Measurements from ENCODE around the gene RRAS2. TPM values are rescaled to one million over a fixed set of nuclear protein-coding genes. Genes with fewer than 3 reads are reported as not detected.

RRAS2 gene
- total and polyA plus RNA-seq, 2 of the 4 experiments (the other 2 are of a cell fraction): 85.5 to 106 TPM

DNA sequence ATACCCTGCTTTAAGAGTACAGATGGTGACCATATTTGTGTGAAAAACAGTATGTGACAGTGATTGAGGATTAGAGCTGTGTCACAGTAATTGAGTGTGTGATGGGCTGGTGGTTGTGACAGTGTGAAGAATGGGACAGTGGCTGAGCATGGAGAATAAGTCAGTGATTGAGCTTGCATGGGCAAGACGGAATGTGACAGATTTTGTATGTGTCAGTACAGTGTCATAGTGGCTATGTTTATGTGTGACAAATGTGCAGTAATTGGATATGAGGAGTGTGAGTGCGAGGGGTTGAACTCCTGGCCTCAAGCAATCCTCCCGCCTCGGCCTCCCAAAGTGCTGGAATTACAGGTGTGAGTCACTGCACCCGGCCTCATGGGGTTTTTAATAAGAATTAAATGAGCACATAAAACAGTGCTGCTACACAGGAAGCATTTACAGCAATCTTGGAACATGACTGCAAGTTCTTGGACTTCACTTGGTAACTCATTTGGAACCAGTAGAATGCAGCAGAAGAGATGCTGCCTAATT is 583 bp upstream of the RRAS2 start:
- peak overlapping the region; percentile 73; the same call in 1 of the 2 replicates for H3K4me3 ChIP-seq (ENCODE audit: insufficient read depth, low read depth, low read length)
- peaks cover 28% of the 10 kb centered on the region for H4K20me1 ChIP-seq (ENCODE audit: insufficient read depth, low read length)
- peak overlapping the region; percentile 33 for H2AFZ ChIP-seq (replicated peaks; ENCODE audit: low read length, poor library complexity)
- dilution Hi-C loops (cut with HindIII; ENCODE audit: low sequenced_read_pairs, unreplicated experiment) (no loop called here), in situ Hi-C loops (cut with MboI; ENCODE audit: low sequenced_read_pairs) (loop anchor here (5.0 kb wide), 1 partner anchor 83 kb away; no protein-coding TSS in a partner anchor), intact Hi-C loops (cut with micrococcal nuclease) (loop anchor here (2.0 kb wide), 3 partner anchors 59 to 95 kb away; no protein-coding TSS in a partner anchor)
- H3K27ac ChIP-seq (ENCODE audit: insufficient read depth, low read length): no peak overlapping the region
- H2BK20ac ChIP-seq (ENCODE audit: low read depth, low read length): peak overlapping the region; percentile 43; the same call in 1 of the 2 replicates
- H2AK9ac ChIP-seq (replicated peaks; ENCODE audit: low read depth, low read length, poor library complexity): peak overlapping the region; percentile 35
- 0 out of 3 replicates have a peak overlapping the region, but pooled peaks have one; percentile 37 for H2BK15ac ChIP-seq (ENCODE audit: low read depth, low read length)
- H3K18ac ChIP-seq (ENCODE audit: low read depth, low read length): no peak overlapping the region
- peak overlapping the region; percentile 68; the same call in 1 of the 2 replicates for H2AK5ac ChIP-seq (ENCODE audit: low read depth, low read length)
- peak overlapping the region; percentile 84 for H3K23ac ChIP-seq (ENCODE audit: low read depth, low read length)
- peaks cover 4% of the 10 kb centered on the region; the same call in 1 of the 2 replicates for H3K4me1 ChIP-seq (ENCODE audit: control insufficient read depth, insufficient read depth, low read length)
- WGBS, 2 experiments (ENCODE audit: extremely low coverage in 2 of 2, insufficient read length in 1 of 2): 67% methylated on average over 4 of the region's 5 CpGs; no CpG with 5 or more reads in 1 of the 2 experiments
- peaks cover 5% of the 10 kb centered on the region for H3K9me1 ChIP-seq (ENCODE audit: insufficient read depth, low read length)
- no peak overlapping the region for H4K91ac ChIP-seq (ENCODE audit: insufficient read depth, low read depth, low read length)
- no peak overlapping the region for H2BK5ac ChIP-seq (ENCODE audit: low read depth, low read length, poor library complexity, severe bottlenecking)
- H3K36me3 ChIP-seq (ENCODE audit: control insufficient read depth, insufficient read depth, low read length): no peaks in the 10 kb centered on the region; the same call in 1 of the 2 replicates
- no peaks in the 10 kb centered on the region for H3K9me3 ChIP-seq (ENCODE audit: control insufficient read depth, insufficient read depth, low read length)
- TF ChIP-seq RAD21 (IDR thresholded peaks at IDR 0.05; ENCODE audit: low read length): no peak
- TF ChIP-seq BHLHE40 (IDR thresholded peaks at IDR 0.05; ENCODE audit: low read depth, low read length): no peak
- no peak for TF ChIP-seq POLR2A (IDR thresholded peaks at IDR 0.05; ENCODE audit: low read depth, low read length)
- TF ChIP-seq, protein P1, sequence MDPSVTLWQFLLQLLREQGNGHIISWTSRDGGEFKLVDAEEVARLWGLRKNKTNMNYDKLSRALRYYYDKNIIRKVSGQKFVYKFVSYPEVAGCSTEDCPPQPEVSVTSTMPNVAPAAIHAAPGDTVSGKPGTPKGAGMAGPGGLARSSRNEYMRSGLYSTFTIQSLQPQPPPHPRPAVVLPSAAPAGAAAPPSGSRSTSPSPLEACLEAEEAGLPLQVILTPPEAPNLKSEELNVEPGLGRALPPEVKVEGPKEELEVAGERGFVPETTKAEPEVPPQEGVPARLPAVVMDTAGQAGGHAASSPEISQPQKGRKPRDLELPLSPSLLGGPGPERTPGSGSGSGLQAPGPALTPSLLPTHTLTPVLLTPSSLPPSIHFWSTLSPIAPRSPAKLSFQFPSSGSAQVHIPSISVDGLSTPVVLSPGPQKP (IDR thresholded peaks at IDR 0.05; ENCODE audit: borderline replicate concordance, low read depth, low read length): no peak
- TF ChIP-seq, protein P2, sequence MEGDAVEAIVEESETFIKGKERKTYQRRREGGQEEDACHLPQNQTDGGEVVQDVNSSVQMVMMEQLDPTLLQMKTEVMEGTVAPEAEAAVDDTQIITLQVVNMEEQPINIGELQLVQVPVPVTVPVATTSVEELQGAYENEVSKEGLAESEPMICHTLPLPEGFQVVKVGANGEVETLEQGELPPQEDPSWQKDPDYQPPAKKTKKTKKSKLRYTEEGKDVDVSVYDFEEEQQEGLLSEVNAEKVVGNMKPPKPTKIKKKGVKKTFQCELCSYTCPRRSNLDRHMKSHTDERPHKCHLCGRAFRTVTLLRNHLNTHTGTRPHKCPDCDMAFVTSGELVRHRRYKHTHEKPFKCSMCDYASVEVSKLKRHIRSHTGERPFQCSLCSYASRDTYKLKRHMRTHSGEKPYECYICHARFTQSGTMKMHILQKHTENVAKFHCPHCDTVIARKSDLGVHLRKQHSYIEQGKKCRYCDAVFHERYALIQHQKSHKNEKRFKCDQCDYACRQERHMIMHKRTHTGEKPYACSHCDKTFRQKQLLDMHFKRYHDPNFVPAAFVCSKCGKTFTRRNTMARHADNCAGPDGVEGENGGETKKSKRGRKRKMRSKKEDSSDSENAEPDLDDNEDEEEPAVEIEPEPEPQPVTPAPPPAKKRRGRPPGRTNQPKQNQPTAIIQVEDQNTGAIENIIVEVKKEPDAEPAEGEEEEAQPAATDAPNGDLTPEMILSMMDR (conservative IDR thresholded peaks at IDR 0.05; ENCODE audit: low read depth, low read length): no peak
- TF ChIP-seq SMC3 (IDR thresholded peaks at IDR 0.05; ENCODE audit: low read depth, low read length): no peak
- TF ChIP-seq, protein P3, sequence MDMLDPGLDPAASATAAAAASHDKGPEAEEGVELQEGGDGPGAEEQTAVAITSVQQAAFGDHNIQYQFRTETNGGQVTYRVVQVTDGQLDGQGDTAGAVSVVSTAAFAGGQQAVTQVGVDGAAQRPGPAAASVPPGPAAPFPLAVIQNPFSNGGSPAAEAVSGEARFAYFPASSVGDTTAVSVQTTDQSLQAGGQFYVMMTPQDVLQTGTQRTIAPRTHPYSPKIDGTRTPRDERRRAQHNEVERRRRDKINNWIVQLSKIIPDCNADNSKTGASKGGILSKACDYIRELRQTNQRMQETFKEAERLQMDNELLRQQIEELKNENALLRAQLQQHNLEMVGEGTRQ (IDR thresholded peaks at IDR 0.05; ENCODE audit: low read depth, low read length): no peak
- no peak for TF ChIP-seq MAZ (IDR thresholded peaks at IDR 0.05; ENCODE audit: borderline replicate concordance, low read depth, low read length)
- no peak for TF ChIP-seq RCOR1 (IDR thresholded peaks at IDR 0.05; ENCODE audit: insufficient replicate concordance, low read length)
- no peak for TF ChIP-seq CEBPB (IDR thresholded peaks at IDR 0.05; ENCODE audit: low read depth, low read length)
- no peak for TF ChIP-seq MAFK (IDR thresholded peaks at IDR 0.05; ENCODE audit: low read depth, low read length)
- TF ChIP-seq MXI1 (IDR thresholded peaks at IDR 0.05; ENCODE audit: borderline replicate concordance, low read depth, low read length): no peak
- peak overlapping the region; percentile 18; the same call in 1 of the 2 replicates for H2BK120ac ChIP-seq (ENCODE audit: low read depth, low read length)
- ATAC-seq (ENCODE audit: low read depth) (no peak), DNase-seq (peak; percentile 35)
- ChIA-PET POLR2A (ENCODE audit: unreplicated experiment) (no interaction called here), CTCF (interaction anchor here (0.6 kb wide), 1 partner anchor 1607 kb away, joined by 3 read pairs; no protein-coding TSS in a partner anchor)
- no TSS peak for BruUV-seq (replicated peaks)
- H3K4me2 ChIP-seq (ENCODE audit: low read depth, low read length): peak overlapping the region; percentile 100
- no peaks in the 10 kb centered on the region for H3K27me3 ChIP-seq (ENCODE audit: control insufficient read depth, insufficient read depth, low read length)
- peak overlapping the region; percentile 61; the same call in 1 of the 2 replicates for H3K14ac ChIP-seq (replicated peaks; ENCODE audit: low read depth, low read length)
- H4K5ac ChIP-seq (ENCODE audit: low read depth, low read length): no peak overlapping the region
- H3K9ac ChIP-seq (ENCODE audit: low read depth, low read length): no peak overlapping the region; the same call in 1 of the 2 replicates
- peak overlapping the region in 1 of 2 experiments; percentile 83; a peak in 2 of 4 replicates for H4K8ac ChIP-seq (ENCODE audit: low read depth in 2 of 2, low read length in 2 of 2)
- peak overlapping the region; percentile 56; the same call in 1 of the 2 replicates for H3K4ac ChIP-seq (ENCODE audit: low read depth, low read length)
- peaks cover 3 to 35% of the 10 kb centered on the region in 2 experiments; a peak in 3 of 4 replicates for H3K79me1 ChIP-seq (ENCODE audit: low read depth in 1 of 2, low read length in 2 of 2)
- H3K56ac ChIP-seq (ENCODE audit: extremely low read depth, insufficient read depth, low read length): no peak overlapping the region
